ENCODE data around the gene PDXP.

PDXP gene

DNA sequence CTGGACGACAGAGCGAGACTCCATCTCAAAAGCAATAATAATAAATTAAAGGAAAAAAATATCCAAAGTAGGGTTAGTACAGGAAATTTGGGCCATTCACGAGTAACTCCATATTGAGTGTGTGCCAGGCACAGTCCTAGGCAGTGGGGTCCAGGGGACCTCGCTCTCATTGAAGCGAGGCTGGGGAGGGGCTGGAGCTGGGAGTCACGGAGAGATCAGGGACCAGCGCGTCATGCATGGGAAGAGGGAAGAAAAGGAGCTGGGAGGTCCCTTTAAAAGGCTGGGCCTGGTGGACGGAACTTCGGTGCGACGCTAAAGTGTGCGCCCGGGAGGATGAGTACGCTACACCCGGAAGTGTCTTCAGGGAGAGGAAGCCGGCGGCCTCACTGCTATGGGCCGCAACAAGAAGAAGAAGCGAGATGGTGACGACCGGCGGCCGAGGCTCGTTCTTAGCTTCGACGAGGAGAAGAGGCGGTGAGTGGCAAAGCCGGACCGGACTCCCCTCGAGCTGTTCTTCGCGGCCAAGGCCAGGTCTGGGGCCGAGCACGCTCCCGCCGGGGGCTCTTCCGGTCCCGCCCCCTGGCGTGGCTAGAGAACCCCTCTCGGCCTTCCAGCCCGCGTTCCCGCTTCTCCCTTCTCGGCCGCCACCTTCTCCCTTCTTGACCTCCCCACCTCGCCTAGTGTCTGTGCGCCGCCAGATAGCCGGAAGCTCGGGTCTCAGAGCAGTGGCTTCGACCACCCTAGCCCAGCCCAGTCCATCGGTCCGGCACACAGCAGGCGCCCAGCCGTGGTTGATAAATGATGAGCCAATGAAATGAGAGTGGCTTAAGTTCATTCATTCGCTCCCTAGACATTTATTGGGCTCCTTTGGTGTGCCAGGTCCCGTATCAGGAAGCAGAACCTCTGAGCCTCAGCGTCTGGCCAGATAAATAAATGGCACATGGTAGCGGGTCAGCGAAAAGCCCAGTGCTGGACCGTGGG, 27.8 kb downstream of the PDXP start, which contains the start of gene NOL12 (continued):
- TF ChIP-seq, protein P1, sequence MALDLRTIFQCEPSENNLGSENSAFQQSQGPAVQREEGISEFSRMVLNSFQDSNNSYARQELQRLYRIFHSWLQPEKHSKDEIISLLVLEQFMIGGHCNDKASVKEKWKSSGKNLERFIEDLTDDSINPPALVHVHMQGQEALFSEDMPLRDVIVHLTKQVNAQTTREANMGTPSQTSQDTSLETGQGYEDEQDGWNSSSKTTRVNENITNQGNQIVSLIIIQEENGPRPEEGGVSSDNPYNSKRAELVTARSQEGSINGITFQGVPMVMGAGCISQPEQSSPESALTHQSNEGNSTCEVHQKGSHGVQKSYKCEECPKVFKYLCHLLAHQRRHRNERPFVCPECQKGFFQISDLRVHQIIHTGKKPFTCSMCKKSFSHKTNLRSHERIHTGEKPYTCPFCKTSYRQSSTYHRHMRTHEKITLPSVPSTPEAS (tag by site-specific recombination; IDR thresholded peaks at IDR 0.05): peak; percentile 55
- TF ChIP-seq ZNF623 (tag by site-specific recombination; IDR thresholded peaks at IDR 0.05) (peak; percentile 44), ZNF146 (tag by site-specific recombination; IDR thresholded peaks at IDR 0.05) (no peak; the same call in none of the 2 replicates), PRDM6 (tag by site-specific recombination; IDR thresholded peaks at IDR 0.05) (no peak), ZNF366 (tag by site-specific recombination; conservative IDR thresholded peaks at IDR 0.05) (peak; percentile 51; the same call in 1 of the 2 replicates), MEIS1 (CRISPR knock-in tag; IDR thresholded peaks at IDR 0.05; ENCODE audit: borderline replicate concordance) (no peak), ZBTB10 (tag by site-specific recombination; IDR thresholded peaks at IDR 0.05) (peak; percentile 81), ZNF510 (tag by site-specific recombination; IDR thresholded peaks at IDR 0.05; ENCODE audit: insufficient replicate concordance) (no peak), ZBTB8A (tag by site-specific recombination; IDR thresholded peaks at IDR 0.05) (peak; percentile 69)
- TF ChIP-seq, protein P2, sequence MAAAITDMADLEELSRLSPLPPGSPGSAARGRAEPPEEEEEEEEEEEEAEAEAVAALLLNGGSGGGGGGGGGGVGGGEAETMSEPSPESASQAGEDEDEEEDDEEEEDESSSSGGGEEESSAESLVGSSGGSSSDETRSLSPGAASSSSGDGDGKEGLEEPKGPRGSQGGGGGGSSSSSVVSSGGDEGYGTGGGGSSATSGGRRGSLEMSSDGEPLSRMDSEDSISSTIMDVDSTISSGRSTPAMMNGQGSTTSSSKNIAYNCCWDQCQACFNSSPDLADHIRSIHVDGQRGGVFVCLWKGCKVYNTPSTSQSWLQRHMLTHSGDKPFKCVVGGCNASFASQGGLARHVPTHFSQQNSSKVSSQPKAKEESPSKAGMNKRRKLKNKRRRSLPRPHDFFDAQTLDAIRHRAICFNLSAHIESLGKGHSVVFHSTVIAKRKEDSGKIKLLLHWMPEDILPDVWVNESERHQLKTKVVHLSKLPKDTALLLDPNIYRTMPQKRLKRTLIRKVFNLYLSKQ (tag by site-specific recombination; IDR thresholded peaks at IDR 0.05; ENCODE audit: borderline replicate concordance): peak; percentile 45; the same call in 1 of the 2 replicates
- TF ChIP-seq, protein P3, sequence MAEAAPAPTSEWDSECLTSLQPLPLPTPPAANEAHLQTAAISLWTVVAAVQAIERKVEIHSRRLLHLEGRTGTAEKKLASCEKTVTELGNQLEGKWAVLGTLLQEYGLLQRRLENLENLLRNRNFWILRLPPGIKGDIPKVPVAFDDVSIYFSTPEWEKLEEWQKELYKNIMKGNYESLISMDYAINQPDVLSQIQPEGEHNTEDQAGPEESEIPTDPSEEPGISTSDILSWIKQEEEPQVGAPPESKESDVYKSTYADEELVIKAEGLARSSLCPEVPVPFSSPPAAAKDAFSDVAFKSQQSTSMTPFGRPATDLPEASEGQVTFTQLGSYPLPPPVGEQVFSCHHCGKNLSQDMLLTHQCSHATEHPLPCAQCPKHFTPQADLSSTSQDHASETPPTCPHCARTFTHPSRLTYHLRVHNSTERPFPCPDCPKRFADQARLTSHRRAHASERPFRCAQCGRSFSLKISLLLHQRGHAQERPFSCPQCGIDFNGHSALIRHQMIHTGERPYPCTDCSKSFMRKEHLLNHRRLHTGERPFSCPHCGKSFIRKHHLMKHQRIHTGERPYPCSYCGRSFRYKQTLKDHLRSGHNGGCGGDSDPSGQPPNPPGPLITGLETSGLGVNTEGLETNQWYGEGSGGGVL (tag by site-specific recombination; IDR thresholded peaks at IDR 0.05): peak; percentile 62

DNA sequence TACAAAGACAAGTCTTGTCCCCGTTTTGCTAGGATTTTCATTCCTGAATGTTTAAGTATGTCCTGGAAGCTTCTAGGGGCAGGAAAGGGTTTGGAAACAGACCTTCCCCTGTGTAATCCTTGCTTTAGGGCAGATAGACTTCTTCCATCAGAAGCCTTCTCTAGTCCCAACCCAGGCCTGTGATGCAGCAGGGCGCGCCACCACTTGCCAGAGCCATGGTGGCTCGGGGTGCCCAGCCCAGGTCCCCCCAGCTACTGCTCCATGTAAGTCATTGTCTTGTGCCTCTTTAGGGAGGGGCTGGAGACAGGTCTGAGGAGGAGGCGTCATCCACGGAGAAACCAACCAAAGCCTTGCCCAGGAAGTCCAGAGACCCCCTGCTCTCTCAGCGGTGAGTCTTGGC, 31.9 kb downstream of the PDXP start:
- Histone ChIP-seq H3K27ac (ENCODE audit: extremely low read depth, low read depth, low read length) (no peak overlapping the region), H3K9me3 (ENCODE audit: control insufficient read depth, insufficient read depth, low read depth, low read length) (no peaks in the 10 kb centered on the region), H3K4me3 (ENCODE audit: low read depth, low read length) (no peak overlapping the region), H3K4me1 (ENCODE audit: control insufficient read depth, insufficient read depth, low read length) (peaks cover 2% of the 10 kb centered on the region; the same call in 1 of the 2 replicates), H3K36me3 (ENCODE audit: control insufficient read depth in 2 of 2, insufficient read depth in 1 of 2, low read length in 2 of 2) (peaks cover 10 to 57% of the 10 kb centered on the region in 2 experiments; a peak in 2 of 3 replicates)
- ChIA-PET POLR2A (no interaction called here), CTCF (interaction anchor here (1.2 kb wide), 1 partner anchor 9 kb away, joined by 3 read pairs; no protein-coding TSS in a partner anchor)
- TF ChIP-seq ZBTB8A (tag by site-specific recombination; IDR thresholded peaks at IDR 0.05): no peak
- TF ChIP-seq ZSCAN5A (tag by site-specific recombination; IDR thresholded peaks at IDR 0.05): no peak
- no peak for TF ChIP-seq SP7 (tag by site-specific recombination; IDR thresholded peaks at IDR 0.05)
- no peak for TF ChIP-seq ZNF426 (tag by site-specific recombination; IDR thresholded peaks at IDR 0.05)
- TF ChIP-seq, protein P4, sequence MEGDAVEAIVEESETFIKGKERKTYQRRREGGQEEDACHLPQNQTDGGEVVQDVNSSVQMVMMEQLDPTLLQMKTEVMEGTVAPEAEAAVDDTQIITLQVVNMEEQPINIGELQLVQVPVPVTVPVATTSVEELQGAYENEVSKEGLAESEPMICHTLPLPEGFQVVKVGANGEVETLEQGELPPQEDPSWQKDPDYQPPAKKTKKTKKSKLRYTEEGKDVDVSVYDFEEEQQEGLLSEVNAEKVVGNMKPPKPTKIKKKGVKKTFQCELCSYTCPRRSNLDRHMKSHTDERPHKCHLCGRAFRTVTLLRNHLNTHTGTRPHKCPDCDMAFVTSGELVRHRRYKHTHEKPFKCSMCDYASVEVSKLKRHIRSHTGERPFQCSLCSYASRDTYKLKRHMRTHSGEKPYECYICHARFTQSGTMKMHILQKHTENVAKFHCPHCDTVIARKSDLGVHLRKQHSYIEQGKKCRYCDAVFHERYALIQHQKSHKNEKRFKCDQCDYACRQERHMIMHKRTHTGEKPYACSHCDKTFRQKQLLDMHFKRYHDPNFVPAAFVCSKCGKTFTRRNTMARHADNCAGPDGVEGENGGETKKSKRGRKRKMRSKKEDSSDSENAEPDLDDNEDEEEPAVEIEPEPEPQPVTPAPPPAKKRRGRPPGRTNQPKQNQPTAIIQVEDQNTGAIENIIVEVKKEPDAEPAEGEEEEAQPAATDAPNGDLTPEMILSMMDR (tag by site-specific recombination; IDR thresholded peaks at IDR 0.05): no peak
- no peak for TF ChIP-seq ZNF629 (tag by site-specific recombination; IDR thresholded peaks at IDR 0.05)
- TF ChIP-seq ZFHX2 (tag by site-specific recombination; conservative IDR thresholded peaks at IDR 0.05): no peak
- no peak for TF ChIP-seq ZNF133 (tag by site-specific recombination; IDR thresholded peaks at IDR 0.05)
- no peak for TF ChIP-seq ZNF473 (tag by site-specific recombination; IDR thresholded peaks at IDR 0.05)
- TF ChIP-seq ZBTB7A (tag by site-specific recombination; IDR thresholded peaks at IDR 0.05; ENCODE audit: low read depth): no peak
- no peak for TF ChIP-seq ZNF157 (tag by site-specific recombination; IDR thresholded peaks at IDR 0.05)
- TF ChIP-seq ZNF155 (tag by site-specific recombination; IDR thresholded peaks at IDR 0.05): no peak

All from HEK293 (cell line).